Kidney glomerular epithelial cell (primary cell): ENCODE results near the gene UNC80.

Experiments
- DNase-seq: peaks from one replicate; lab custom pipeline; 2025; lab: John Stamatoyannopoulos, UW

The UNC80 gene

GRCh38 chr2:209817844-209818271 lies 46.2 kb downstream of the UNC80 start:
- DNase-seq = no peak

- DNase-seq = no peak
Observed at GRCh38 chr2:209818939-209819338, 47.3 kb downstream of the UNC80 start.

- DNase-seq = no peak
Observed at GRCh38 chr2:209821806-209822205, 50.2 kb downstream of the UNC80 start.

GRCh38 chr2:209823484-209823883 lies 51.9 kb downstream of the UNC80 start:
- no peak for DNase-seq

GRCh38 chr2:209824391-209824790 lies 52.8 kb downstream of the UNC80 start:
- DNase-seq = no peak

- no peak for DNase-seq
Observed at GRCh38 chr2:209830722-209831465, 59.3 kb downstream of the UNC80 start.

GRCh38 chr2:209834767-209835166 lies 63.1 kb downstream of the UNC80 start:
- no peak for DNase-seq

- DNase-seq = no peak
Observed at GRCh38 chr2:209840434-209840833, 68.8 kb downstream of the UNC80 start.

GRCh38 chr2:209845666-209846065 lies 74.0 kb downstream of the UNC80 start:
- DNase-seq = no peak

GRCh38 chr2:209864716-209865295 lies 93.2 kb downstream of the UNC80 start:
- DNase-seq = no peak

GRCh38 chr2:209868271-209868994 lies 96.8 kb downstream of the UNC80 start:
- DNase-seq = no peak

- DNase-seq = no peak
Observed at GRCh38 chr2:209870067-209870466, 98.4 kb downstream of the UNC80 start.

- DNase-seq = no peak
Observed at GRCh38 chr2:209872675-209873074, 101.0 kb downstream of the UNC80 start.

- DNase-seq = no peak
Observed at GRCh38 chr2:209875270-209875669, 103.6 kb downstream of the UNC80 start.

GRCh38 chr2:209876211-209876610 lies 104.6 kb downstream of the UNC80 start:
- peak; percentile 8 for DNase-seq

GRCh38 chr2:209878701-209879100 lies 107.1 kb downstream of the UNC80 start:
- DNase-seq = no peak

GRCh38 chr2:209900638-209901037 lies 129.0 kb downstream of the UNC80 start:
- DNase-seq = no peak

GRCh38 chr2:209901172-209901571 lies 129.5 kb downstream of the UNC80 start:
- DNase-seq = no peak

- no peak for DNase-seq
Observed at GRCh38 chr2:209905691-209906090, 134.1 kb downstream of the UNC80 start.

- DNase-seq = no peak
Observed at GRCh38 chr2:209907746-209908145, 136.1 kb downstream of the UNC80 start.

- no peak for DNase-seq
Observed at GRCh38 chr2:209908511-209908910, 136.9 kb downstream of the UNC80 start.

GRCh38 chr2:209911486-209911885 lies 139.9 kb downstream of the UNC80 start:
- no peak for DNase-seq

- DNase-seq = no peak
Observed at GRCh38 chr2:209913786-209914345, 142.2 kb downstream of the UNC80 start.
